Lung (tissue), 12 donors: ENCODE data around the gene COBL. TPM values are rescaled to one million over a fixed set of nuclear protein-coding genes. Genes with fewer than 3 reads are reported as not detected.

ENCODE experiments used
- ATAC-seq: fragments of 200-7000 bp; cut with Tn5 transposase; one replicate; pipeline ENCODE4 v1.9.1; 2020; ENCODE audit warnings: moderate number of reproducible peaks; ENCODE audit not compliant: insufficient read depth, low FRiP score
- DNase-seq, 3 donors: peaks; one replicate each; pipeline ENCODE4 v3.0.0-alpha.2; 2013 to 2017
- H3K27ac ChIP-seq, 2 donors: one replicate each; pipeline ENCODE4 v1.5.1; 2013; ENCODE audit warnings: mild to moderate bottlenecking in 2 of 2, moderate library complexity in 2 of 2, control low read depth in 1 of 2, inconsistent platforms in 1 of 2, low read depth in 1 of 2, low read length in 1 of 2
- H3K27me3 ChIP-seq, 3 donors: one replicate each; pipeline ENCODE4 v1.5.1; 2013; ENCODE audit warnings: low read length in 2 of 3; ENCODE audit not compliant: control insufficient read depth in 3 of 3, insufficient read depth in 3 of 3
- H3K36me3 ChIP-seq, 4 donors: one replicate each; pipeline ENCODE4 v1.5.1; 2013; ENCODE audit warnings: low read length in 4 of 4, mild to moderate bottlenecking in 1 of 4, moderate library complexity in 1 of 4; ENCODE audit not compliant: control insufficient read depth in 4 of 4, insufficient read depth in 4 of 4
- H3K4me1 ChIP-seq, 5 donors: one replicate each; pipeline ENCODE4 v1.5.1; 2013; ENCODE audit warnings: low read length in 5 of 5, mild to moderate bottlenecking in 2 of 5, moderate library complexity in 1 of 5; ENCODE audit not compliant: control insufficient read depth in 5 of 5, insufficient read depth in 5 of 5
- H3K4me3 ChIP-seq: one replicate; pipeline ENCODE4 v1.5.1; 2013; ENCODE audit warnings: mild to moderate bottlenecking, control low read depth, moderate library complexity
- H3K9ac ChIP-seq, 2 donors: one replicate each; pipeline ENCODE4 v1.5.1; 2013; ENCODE audit warnings: low read length in 2 of 2, control low read depth in 1 of 2; ENCODE audit not compliant: insufficient read depth in 1 of 2
- H3K9me3 ChIP-seq, 4 donors: one replicate each; pipeline ENCODE4 v1.5.1; 2013; ENCODE audit warnings: low read length in 3 of 4, mild to moderate bottlenecking in 1 of 4, moderate library complexity in 1 of 4; ENCODE audit not compliant: control insufficient read depth in 4 of 4, insufficient read depth in 3 of 4
- CTCF ChIP-seq: IDR thresholded peaks from 2 replicates; pipeline ENCODE4 v1.5.1; 2012; ENCODE audit warnings: mild to moderate bottlenecking; ENCODE audit errors: control extremely low read depth, extremely low read depth
- WGBS, 2 donors: extraction: QIAGEN DNeasy Blood & Tissue Kit; methylation state at CpG; one replicate each; pipeline ENCODE4 v1.1.7; 2013; 5-methylcytosine and 5-hydroxymethylcytosine counted together
- polyA plus RNA-seq, 2 donors: library from polyadenylated mRNA; stranded (reverse); fragments of 200-250 nt; gene quantifications; one replicate each; pipeline ENCODE4 v1.2.1, GENCODE V29; 2013
- total RNA-seq, 2 donors: library from RNA; depleted of rRNA in 1 of 2; stranded (reverse); fragments of >200 nt in 1 of 2; gene quantifications; one replicate each; pipeline ENCODE4 v1.2.1, GENCODE V29; 2014 to 2021
- donor health status: control.
- donor health status: control.
- donor health status: Bipolar disorder and iron deficiency.
- donor health status: healthy.
- donor health status: DM: yes; HTN: yes; CAD: no.

Gene COBL
- total and polyA plus RNA-seq, 4 donors = 6.3 to 38.1 (median 15.0) TPM

- no peak for DNase-seq
- no peak for ATAC-seq
- H3K4me1 ChIP-seq = peaks cover 0 to 5% (median 0%) of the 10 kb centered on the region in 5 donors
- TF ChIP-seq CTCF = no peak
- H3K36me3 ChIP-seq = no peaks in the 10 kb centered on the region
- H3K9ac ChIP-seq = no peak overlapping the region
- no peak overlapping the region for H3K4me3 ChIP-seq
- H3K9me3 ChIP-seq = no peaks in the 10 kb centered on the region
- no peaks in the 10 kb centered on the region for H3K27me3 ChIP-seq
- WGBS, 2 donors = 87 to 90% methylated on average over 8 of the region's 8 CpGs
- H3K27ac ChIP-seq = no peak overlapping the region
Measured at GRCh38 chr7:51111241-51111940, 205.2 kb downstream of the COBL start.

GRCh38 chr7:51108134-51108533 is 208.5 kb downstream of the COBL start:
- Histone ChIP-seq H3K4me1 (peaks cover 0 to 5% (median 0%) of the 10 kb centered on the region in 5 donors), H3K36me3 (no peaks in the 10 kb centered on the region), H3K9me3 (no peaks in the 10 kb centered on the region), H3K9ac (no peak overlapping the region), H3K4me3 (no peak overlapping the region), H3K27ac (no peak overlapping the region), H3K27me3 (no peaks in the 10 kb centered on the region)
- no peak for TF ChIP-seq CTCF
- WGBS, 2 donors = 90 to 91% methylated on average over 8 of the region's 8 CpGs
- no peak for ATAC-seq
- no peak for DNase-seq

GRCh38 chr7:51104278-51104677 is 212.3 kb downstream of the COBL start:
- Histone ChIP-seq H3K27ac (no peak overlapping the region), H3K4me3 (no peak overlapping the region), H3K36me3 (peaks cover 0 to 3% (median 0%) of the 10 kb centered on the region in 4 donors), H3K9ac (no peak overlapping the region), H3K4me1 (peaks cover 0 to 5% (median 0%) of the 10 kb centered on the region in 5 donors), H3K27me3 (no peaks in the 10 kb centered on the region), H3K9me3 (no peaks in the 10 kb centered on the region)
- WGBS, 2 donors = 78 to 87% methylated on average over 3 of the region's 3 CpGs
- no peak for ATAC-seq
- TF ChIP-seq CTCF = no peak
- no peak for DNase-seq
